AG09319 (cell line): ENCODE measurements around the gene FHIP1A.

Experiments used
- DNase-seq: peaks from one replicate; pipeline ENCODE4 v3.0.0-alpha.2; 2010; ENCODE audit warnings: low read depth; ENCODE audit errors: extremely low read depth
- TF ChIP-seq, protein P1 (sequence below): IDR thresholded peaks from 2 replicates; pipeline ENCODE4 v1.5.1; 2011; ENCODE audit warnings: low read depth, mild to moderate bottlenecking, inconsistent platforms, low read length, moderate library complexity

The FHIP1A gene

GRCh38 chr4:151429957-151430570, 21.1 kb downstream of the FHIP1A start:
- TF ChIP-seq, protein P1, sequence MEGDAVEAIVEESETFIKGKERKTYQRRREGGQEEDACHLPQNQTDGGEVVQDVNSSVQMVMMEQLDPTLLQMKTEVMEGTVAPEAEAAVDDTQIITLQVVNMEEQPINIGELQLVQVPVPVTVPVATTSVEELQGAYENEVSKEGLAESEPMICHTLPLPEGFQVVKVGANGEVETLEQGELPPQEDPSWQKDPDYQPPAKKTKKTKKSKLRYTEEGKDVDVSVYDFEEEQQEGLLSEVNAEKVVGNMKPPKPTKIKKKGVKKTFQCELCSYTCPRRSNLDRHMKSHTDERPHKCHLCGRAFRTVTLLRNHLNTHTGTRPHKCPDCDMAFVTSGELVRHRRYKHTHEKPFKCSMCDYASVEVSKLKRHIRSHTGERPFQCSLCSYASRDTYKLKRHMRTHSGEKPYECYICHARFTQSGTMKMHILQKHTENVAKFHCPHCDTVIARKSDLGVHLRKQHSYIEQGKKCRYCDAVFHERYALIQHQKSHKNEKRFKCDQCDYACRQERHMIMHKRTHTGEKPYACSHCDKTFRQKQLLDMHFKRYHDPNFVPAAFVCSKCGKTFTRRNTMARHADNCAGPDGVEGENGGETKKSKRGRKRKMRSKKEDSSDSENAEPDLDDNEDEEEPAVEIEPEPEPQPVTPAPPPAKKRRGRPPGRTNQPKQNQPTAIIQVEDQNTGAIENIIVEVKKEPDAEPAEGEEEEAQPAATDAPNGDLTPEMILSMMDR, result no peak
- no peak for DNase-seq

- TF ChIP-seq, protein P1, result no peak
- no peak for DNase-seq
Observed at GRCh38 chr4:151430740-151431457, 21.9 kb downstream of the FHIP1A start.

GRCh38 chr4:151431728-151432127, 22.8 kb downstream of the FHIP1A start:
- TF ChIP-seq, protein P1, result no peak

GRCh38 chr4:151432654-151433053, 23.7 kb downstream of the FHIP1A start:
- TF ChIP-seq, protein P1, result no peak
- no peak for DNase-seq

More at GRCh38 chr4:151431728-151432127, 22.8 kb downstream of the FHIP1A start:
- no peak for DNase-seq

DNA sequence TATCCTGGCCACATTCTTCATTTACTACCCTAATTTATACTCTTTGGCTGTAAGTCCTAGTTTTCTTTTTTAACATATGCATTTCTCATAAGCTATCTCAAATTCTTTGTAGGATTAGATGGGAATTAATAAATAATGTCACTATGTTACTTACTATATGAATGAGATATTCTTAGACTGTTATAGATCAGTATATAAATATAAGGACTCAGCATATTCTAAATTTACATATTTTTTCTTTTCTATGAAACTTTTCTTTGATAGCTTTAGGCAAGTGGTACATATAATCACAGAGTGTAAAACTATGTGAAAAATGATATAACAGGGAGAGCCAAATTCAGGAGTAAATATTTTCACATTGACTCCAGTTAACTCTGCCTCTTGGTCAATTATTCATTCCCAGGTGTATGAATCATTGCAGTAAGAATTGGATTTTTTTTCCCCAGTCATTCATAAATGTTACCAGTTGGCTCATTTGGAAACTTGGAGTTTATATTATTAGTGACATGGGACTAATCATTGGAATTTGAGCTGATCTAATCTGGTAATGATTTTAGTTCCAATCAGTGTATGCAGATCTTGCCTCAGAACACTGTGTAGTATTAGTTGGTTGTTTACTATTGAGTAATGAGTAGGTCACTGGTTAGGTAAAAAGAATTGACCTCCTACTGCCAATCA, 25.3 kb downstream of the FHIP1A start:
- TF ChIP-seq, protein P1, result no peak
- DNase-seq, result peak; percentile 44

DNA sequence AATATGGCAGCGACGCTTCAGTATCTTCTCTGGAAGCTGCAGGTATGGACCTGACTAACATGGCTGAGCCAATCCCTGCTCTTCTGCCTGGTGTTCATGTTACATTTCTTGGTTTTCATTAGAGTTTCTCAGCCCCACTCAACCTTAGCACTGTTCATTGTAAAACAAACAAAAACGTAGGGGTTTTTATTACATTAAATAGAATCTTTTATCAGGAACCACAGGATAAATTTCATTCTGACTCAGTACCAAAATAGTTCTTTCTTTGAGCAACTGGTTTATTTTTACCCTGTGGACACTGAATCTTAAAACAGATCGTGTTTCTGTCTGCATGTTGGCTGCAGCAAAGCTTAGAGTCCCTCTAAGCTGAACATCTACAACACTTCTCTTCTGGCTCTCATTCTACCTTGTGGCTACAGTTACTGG, 27.1 kb downstream of the FHIP1A start:
- TF ChIP-seq, protein P1, result no peak
- DNase-seq, result no peak

DNA sequence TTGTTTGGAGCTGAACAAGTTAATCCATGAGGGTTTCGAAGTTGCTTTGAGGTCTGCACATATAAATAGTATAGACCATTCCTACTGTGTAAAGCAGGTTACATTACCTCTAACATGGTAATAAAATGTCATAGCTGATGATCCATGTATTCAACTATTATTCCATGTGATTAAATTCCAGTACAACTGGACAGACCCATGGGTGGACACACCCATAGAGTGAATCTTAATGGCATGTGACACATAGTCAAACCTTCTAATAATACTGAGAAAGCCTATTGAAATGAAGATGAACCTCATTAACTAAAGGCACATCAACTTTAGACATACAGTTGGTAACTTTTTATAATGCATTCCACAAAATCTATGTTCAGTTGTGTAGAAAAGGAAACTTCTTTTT, 28.5 kb downstream of the FHIP1A start:
- TF ChIP-seq, protein P1, result no peak
- DNase-seq, result no peak
